Heart left ventricle (tissue), 13 donors: ENCODE measurements around the gene RNF112.

Experiments used
- POLR2A ChIP-seq, 2 donors: fragments of 450-650 bp; IDR thresholded peaks; one replicate each; pipeline ENCODE4 v1.6.1; 2017; ENCODE audit warnings: antibody characterized with exemption in 2 of 2, mild to moderate bottlenecking in 2 of 2, moderate library complexity in 2 of 2
- TF ChIP-seq, protein P1 (sequence below), 12 donors: fragments of 200-600 bp; sonication (generic) in 4 of 12; IDR thresholded peaks; one replicate each; pipeline versions ENCODE4 v1.5.0 to v1.8.0; 2018 to 2022; ENCODE audit warnings: antibody characterized with exemption in 12 of 12, mild to moderate bottlenecking in 5 of 12
- donor health status: ischemic (EF 13 %, LVEDD 7.1; RV severe dilation, severe dysfunction).
- donor health status: DM: no; HTN: yes; CAD: no.
- donor health status: DM: no; HTN: no; CAD: no.
- donor health status: ischemic (EF 25% LVEDD 6.9; RV normal size, moderate dysfunction).
- donor health status: ischemic (EF 25% LVEDD 5.7; RV mildly dilated, moderate dysfunction).
- donor health status: ischemic (EF 35%, LVEDD 5.7; RV mildly dilated, moderate dysfunction).
- donor health status: nonischemic (EF 11% LVEDD 7.7; RV severe dilation, severe dysfunction).
- donor health status: DM: yes; HTN: yes; CAD: no.
- donor health status: PGD.
- donor health status: ischemic (EF 29% LVEDD 5.4; RV normal size, mild dysfunction).
- donor health status: nonischemic (EF 23%, LVEDD 6.1; RV moderate dilation, normal function).

DNA sequence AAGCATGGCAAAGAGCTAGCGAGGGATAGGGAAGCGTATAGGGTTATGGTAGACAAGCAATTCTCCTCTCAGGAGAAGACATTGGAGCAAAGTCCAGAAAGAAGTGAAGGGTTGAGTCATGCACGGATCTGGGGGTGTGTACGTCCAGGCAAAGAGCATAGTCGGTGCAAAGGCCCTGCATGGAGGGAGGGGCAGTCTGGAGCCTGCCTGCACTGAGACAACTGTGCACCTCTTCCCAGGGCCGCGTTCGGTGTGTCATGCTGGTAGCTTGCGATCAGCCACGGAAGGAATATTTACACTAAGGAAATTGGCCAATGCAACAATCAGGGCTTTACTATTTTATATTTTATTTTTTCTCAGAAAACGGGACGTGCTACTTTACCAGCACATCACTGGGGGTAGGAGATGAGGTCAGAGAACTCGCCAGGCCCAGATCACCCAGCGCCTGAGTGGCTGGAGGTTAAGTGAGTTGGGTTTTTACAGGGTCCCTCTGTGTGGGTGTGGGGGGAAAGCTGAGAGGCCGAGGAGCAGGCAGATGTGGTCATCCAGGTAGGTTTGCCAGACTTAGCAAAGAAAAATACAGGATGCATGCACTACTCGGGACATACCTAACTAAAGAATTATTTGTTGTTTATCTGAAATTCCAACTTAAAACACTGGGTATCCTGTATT lies 41.8 kb upstream of the RNF112 start:
- TF ChIP-seq POLR2A (IDR thresholded peaks at IDR 0.05) = no peak
- TF ChIP-seq, protein P1, sequence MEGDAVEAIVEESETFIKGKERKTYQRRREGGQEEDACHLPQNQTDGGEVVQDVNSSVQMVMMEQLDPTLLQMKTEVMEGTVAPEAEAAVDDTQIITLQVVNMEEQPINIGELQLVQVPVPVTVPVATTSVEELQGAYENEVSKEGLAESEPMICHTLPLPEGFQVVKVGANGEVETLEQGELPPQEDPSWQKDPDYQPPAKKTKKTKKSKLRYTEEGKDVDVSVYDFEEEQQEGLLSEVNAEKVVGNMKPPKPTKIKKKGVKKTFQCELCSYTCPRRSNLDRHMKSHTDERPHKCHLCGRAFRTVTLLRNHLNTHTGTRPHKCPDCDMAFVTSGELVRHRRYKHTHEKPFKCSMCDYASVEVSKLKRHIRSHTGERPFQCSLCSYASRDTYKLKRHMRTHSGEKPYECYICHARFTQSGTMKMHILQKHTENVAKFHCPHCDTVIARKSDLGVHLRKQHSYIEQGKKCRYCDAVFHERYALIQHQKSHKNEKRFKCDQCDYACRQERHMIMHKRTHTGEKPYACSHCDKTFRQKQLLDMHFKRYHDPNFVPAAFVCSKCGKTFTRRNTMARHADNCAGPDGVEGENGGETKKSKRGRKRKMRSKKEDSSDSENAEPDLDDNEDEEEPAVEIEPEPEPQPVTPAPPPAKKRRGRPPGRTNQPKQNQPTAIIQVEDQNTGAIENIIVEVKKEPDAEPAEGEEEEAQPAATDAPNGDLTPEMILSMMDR (IDR thresholded peaks at IDR 0.05) = no peak
